Measurements from ENCODE around the gene GPSM3.
"Not testable (repeated sequence)": the region's sequence is repeated elsewhere in the genome, so short reads cannot be mapped to it uniquely, and the experiment has no call there.

The GPSM3 gene

GRCh38 chr6:32151181-32151862 is 41.1 kb downstream of the GPSM3 start:
- no peak for DNase-seq (ENCODE audit: low read depth in 2 of 2)

GRCh38 chr6:32149932-32150870 is 42.2 kb downstream of the GPSM3 start:
- DNase-seq (ENCODE audit: low read depth in 2 of 2), result no peak

DNA sequence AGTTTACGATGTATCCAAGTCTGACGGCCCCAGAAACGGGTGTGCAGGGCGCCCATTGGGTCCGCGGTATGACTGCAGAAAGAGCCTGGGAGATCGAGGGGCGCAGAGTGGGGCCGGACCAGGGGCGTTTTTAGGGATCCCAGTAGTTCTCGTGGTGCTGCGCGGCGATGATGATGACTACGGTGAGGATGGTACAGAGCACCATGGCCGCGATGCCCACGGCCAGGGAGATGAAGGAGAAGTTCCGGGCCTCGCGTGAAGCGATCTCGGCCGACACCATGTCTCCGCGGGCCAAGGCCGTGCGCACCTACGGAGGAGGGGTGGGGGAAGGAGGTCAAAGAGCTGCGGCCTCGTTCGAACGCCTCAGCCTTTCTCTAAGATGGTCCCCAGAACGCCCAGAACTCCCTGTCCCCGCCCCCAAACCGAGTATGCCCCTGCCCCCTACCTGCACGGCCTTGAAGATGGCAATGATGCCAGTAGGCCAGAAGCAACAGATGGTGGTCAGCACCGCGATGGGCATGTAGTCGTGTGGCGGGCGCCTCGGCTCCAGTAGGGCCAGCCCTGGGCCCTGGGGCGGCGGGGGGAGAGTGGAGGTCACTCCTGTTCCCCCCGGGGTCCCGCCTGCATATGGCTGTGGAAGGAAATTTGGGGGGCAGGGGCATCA is 43.2 kb downstream of the GPSM3 start:
- no peak for DNase-seq (ENCODE audit: low read depth in 2 of 2)

GRCh38 chr6:32148289-32149091 is 44.0 kb downstream of the GPSM3 start:
- peak; percentile 48 to 70 for DNase-seq (ENCODE audit: low read depth in 2 of 2)

DNA sequence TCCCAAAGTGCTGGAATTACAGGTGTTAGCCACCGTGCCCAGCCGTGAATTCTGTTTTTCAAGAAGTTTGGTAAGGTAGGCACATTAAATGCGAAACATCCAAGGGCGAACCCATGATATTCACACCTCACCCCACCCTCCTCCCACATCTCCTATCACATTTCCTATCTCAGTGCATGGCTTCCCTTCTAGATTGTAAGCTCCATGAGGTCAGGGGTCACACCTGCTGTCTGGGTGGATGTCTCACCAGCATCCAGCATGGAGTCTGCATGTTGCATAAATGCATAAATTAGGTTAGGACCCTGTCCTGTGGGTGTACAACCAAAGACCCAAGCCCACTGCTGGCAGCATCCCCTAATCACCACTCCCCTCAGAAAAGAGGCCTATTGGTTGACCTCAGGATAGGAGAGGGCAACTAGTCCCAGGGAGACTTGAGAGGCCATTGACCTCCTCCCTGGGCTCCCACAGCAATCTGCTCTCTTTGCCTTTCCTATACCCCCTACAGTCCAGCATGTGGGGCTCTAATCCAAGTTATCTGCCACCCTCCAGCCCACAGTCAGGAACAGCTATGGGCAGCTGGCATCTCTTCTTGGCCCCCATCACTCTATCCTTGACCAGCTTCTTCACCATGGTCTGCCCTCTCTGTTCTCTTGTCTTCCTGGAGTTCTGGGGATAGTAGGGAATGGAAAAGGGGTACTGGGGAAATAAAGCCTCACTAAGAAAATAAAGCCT is 44.9 kb downstream of the GPSM3 start:
- DNase-seq (ENCODE audit: low read depth in 2 of 2), result no peak

DNA sequence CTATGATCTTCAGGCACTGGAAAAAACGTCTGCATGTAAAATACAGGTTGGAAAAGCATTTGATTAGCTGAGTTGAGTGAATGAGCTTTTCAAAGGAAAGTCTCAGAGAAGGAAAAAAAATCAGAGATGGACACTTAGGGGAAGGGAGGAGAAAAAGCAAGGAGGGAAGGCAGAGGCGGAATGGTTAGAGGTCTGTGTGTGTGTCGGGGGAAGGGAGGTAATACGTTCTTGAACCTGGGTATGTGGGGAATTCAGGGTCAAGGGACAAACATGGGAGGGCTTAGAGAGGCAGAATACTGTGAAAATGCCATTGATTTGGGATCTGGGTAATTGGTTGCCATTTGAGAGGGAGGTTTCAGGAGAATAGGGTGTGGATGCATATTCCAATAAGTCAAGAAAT is 45.8 kb downstream of the GPSM3 start:
- no peak for DNase-seq (ENCODE audit: low read depth in 2 of 2)

DNA sequence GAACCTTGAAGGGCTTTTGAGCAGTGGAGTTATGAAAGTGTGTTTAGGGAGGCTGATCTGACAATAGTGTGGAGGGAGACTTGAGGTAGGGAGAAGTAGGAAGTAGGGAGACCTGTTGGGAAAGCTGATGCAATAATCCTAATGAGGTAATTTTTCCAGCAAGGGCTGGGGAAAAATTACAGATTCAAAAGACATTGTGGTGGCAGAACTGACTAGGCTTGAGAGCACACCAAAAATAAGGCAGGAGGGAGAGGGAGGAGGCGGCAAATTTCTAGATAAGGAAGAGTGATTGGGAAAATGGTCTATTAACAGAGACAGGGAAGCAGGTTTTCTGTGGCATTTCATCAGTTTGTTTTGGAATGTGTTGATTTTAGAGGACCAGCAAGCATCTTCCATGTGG is 46.2 kb downstream of the GPSM3 start:
- no peak for DNase-seq (ENCODE audit: low read depth in 2 of 2)

DNA sequence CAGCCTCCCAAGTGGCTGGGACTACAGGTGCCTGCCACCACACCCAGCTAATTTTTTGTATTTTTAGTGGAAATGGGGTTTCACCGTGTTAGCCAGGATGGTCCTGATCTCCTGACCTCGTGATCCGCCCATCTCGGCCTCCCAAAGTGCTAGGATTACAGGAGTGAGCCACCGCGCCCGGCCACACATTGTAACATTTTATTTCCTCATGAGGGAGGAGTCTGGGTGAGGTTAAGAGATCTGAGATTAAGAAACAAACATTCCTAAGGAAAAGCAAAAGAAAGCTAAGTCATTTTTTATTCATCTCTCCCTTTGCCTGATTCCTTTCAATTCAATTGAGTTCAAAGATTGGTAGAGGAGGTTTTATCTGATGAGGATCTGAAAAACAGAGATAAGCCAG is 48.2 kb downstream of the GPSM3 start:
- DNase-seq (ENCODE audit: low read depth in 2 of 2), result not testable (repeated sequence)

Data from stimulated activated CD4-positive, alpha-beta T cell treated with anti-CD3 and anti-CD28 coated beads, Interleukin-12 subunit alpha, Interleukin-12 subunit beta, amount 100 ng/mL, for 24 hours (primary cell).